ENCODE measurements around the gene LRRC46. TPM values are rescaled to one million over a fixed set of nuclear protein-coding genes. Genes with fewer than 3 reads are reported as not detected.

LRRC46 gene
- total and polyA plus RNA-seq, 2 of the 13 experiments (the other 11 are each of a cell fraction or from before 2014, with no cell fraction given), result 0.09 TPM

DNA sequence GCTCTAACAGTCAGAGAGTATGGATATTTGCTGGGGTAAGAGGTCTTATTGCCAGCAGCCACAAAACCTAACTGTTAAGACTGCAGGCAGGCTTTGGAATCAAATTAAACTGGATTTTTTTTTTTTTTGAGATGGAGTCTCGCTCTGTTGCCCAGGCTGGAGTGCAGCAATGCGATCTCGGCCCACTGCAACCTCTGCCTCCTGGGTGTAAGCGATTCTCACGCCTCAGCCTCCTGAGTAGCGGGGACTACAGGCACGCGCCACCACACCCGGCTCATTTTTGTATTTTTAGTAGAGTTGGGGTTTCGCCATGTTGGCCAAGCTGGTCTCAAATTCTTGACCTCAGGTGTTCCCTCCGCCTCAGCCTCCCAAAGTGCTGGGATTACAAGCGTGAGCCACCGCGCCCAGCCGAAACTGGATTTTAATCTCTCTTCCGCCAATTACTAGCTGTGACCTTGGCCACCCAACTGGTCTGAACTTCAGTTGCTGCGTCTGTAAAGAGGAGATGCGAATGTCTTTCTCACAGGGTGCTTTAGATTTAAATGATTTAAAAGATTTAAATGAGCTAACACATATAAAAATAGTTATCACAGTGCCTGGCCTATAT is 971 bp upstream of the LRRC46 start (continued):
- TF ChIP-seq, protein P1, sequence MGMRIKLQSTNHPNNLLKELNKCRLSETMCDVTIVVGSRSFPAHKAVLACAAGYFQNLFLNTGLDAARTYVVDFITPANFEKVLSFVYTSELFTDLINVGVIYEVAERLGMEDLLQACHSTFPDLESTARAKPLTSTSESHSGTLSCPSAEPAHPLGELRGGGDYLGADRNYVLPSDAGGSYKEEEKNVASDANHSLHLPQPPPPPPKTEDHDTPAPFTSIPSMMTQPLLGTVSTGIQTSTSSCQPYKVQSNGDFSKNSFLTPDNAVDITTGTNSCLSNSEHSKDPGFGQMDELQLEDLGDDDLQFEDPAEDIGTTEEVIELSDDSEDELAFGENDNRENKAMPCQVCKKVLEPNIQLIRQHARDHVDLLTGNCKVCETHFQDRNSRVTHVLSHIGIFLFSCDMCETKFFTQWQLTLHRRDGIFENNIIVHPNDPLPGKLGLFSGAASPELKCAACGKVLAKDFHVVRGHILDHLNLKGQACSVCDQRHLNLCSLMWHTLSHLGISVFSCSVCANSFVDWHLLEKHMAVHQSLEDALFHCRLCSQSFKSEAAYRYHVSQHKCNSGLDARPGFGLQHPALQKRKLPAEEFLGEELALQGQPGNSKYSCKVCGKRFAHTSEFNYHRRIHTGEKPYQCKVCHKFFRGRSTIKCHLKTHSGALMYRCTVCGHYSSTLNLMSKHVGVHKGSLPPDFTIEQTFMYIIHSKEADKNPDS (CRISPR knock-in tag; IDR thresholded peaks at IDR 0.05), result no peak
- TF ChIP-seq, protein P2, sequence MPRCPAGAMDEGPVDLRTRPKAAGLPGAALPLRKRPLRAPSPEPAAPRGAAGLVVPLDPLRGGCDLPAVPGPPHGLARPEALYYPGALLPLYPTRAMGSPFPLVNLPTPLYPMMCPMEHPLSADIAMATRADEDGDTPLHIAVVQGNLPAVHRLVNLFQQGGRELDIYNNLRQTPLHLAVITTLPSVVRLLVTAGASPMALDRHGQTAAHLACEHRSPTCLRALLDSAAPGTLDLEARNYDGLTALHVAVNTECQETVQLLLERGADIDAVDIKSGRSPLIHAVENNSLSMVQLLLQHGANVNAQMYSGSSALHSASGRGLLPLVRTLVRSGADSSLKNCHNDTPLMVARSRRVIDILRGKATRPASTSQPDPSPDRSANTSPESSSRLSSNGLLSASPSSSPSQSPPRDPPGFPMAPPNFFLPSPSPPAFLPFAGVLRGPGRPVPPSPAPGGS (CRISPR knock-in tag; IDR thresholded peaks at IDR 0.05), result no peak
- TF ChIP-seq, protein P3, sequence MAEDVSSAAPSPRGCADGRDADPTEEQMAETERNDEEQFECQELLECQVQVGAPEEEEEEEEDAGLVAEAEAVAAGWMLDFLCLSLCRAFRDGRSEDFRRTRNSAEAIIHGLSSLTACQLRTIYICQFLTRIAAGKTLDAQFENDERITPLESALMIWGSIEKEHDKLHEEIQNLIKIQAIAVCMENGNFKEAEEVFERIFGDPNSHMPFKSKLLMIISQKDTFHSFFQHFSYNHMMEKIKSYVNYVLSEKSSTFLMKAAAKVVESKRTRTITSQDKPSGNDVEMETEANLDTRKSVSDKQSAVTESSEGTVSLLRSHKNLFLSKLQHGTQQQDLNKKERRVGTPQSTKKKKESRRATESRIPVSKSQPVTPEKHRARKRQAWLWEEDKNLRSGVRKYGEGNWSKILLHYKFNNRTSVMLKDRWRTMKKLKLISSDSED (CRISPR knock-in tag; IDR thresholded peaks at IDR 0.05), result no peak
- TF ChIP-seq ZNF883 (CRISPR knock-in tag; IDR thresholded peaks at IDR 0.05; ENCODE audit: not compliant biosample characterization) (no peak), ZNF12 (CRISPR knock-in tag; IDR thresholded peaks at IDR 0.05) (no peak), ZNF891 (CRISPR knock-in tag; IDR thresholded peaks at IDR 0.05) (no peak), ZBTB1 (CRISPR knock-in tag; IDR thresholded peaks at IDR 0.05; ENCODE audit: borderline replicate concordance) (no peak), ZKSCAN8 (CRISPR knock-in tag; IDR thresholded peaks at IDR 0.05; ENCODE audit: borderline replicate concordance) (no peak), FOXO1 (CRISPR knock-in tag; IDR thresholded peaks at IDR 0.05) (no peak), ZNF460 (CRISPR knock-in tag; IDR thresholded peaks at IDR 0.05; ENCODE audit: borderline replicate concordance) (0 out of 2 replicates have a peak, but pooled peaks have one; percentile 44), DNMT1 (CRISPR knock-in tag; IDR thresholded peaks at IDR 0.05) (no peak), ZNF354B (CRISPR knock-in tag; IDR thresholded peaks at IDR 0.05) (no peak), SMYD3 (CRISPR knock-in tag; IDR thresholded peaks at IDR 0.05) (no peak), ZNF772 (CRISPR knock-in tag; IDR thresholded peaks at IDR 0.05) (peak; percentile 5; the same call in 1 of the 2 replicates), ZNF136 (CRISPR knock-in tag; IDR thresholded peaks at IDR 0.05; ENCODE audit: low read depth) (no peak), CAMTA2 (CRISPR knock-in tag; IDR thresholded peaks at IDR 0.05; ENCODE audit: borderline replicate concordance) (no peak), SPEN (CRISPR knock-in tag; IDR thresholded peaks at IDR 0.05; ENCODE audit: low read depth) (no peak), ARHGAP35 (CRISPR knock-in tag; IDR thresholded peaks at IDR 0.05; ENCODE audit: borderline replicate concordance) (no peak), JDP2 (CRISPR knock-in tag; IDR thresholded peaks at IDR 0.05; ENCODE audit: borderline replicate concordance) (no peak), ELF1 (CRISPR knock-in tag; IDR thresholded peaks at IDR 0.05) (no peak), SRY (CRISPR knock-in tag; IDR thresholded peaks at IDR 0.05) (no peak)
- TF ChIP-seq, protein P4, sequence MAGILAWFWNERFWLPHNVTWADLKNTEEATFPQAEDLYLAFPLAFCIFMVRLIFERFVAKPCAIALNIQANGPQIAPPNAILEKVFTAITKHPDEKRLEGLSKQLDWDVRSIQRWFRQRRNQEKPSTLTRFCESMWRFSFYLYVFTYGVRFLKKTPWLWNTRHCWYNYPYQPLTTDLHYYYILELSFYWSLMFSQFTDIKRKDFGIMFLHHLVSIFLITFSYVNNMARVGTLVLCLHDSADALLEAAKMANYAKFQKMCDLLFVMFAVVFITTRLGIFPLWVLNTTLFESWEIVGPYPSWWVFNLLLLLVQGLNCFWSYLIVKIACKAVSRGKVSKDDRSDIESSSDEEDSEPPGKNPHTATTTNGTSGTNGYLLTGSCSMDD (CRISPR knock-in tag; IDR thresholded peaks at IDR 0.05), result no peak
- TF ChIP-seq, protein P5, sequence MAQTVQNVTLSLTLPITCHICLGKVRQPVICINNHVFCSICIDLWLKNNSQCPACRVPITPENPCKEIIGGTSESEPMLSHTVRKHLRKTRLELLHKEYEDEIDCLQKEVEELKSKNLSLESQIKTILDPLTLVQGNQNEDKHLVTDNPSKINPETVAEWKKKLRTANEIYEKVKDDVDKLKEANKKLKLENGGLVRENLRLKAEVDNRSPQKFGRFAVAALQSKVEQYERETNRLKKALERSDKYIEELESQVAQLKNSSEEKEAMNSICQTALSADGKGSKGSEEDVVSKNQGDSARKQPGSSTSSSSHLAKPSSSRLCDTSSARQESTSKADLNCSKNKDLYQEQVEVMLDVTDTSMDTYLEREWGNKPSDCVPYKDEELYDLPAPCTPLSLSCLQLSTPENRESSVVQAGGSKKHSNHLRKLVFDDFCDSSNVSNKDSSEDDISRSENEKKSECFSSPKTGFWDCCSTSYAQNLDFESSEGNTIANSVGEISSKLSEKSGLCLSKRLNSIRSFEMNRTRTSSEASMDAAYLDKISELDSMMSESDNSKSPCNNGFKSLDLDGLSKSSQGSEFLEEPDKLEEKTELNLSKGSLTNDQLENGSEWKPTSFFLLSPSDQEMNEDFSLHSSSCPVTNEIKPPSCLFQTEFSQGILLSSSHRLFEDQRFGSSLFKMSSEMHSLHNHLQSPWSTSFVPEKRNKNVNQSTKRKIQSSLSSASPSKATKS (CRISPR knock-in tag; IDR thresholded peaks at IDR 0.05), result no peak

All from HepG2 (cell line).